Neural cell (in vitro differentiated cells): ENCODE measurements around the gene BCKDHB. TPM values are rescaled to one million over a fixed set of nuclear protein-coding genes. Genes with fewer than 3 reads are reported as not detected.

Experiments
- H2AFZ ChIP-seq: fragments of 200-600, 300-800 bp; sonication (generic), shearing (Covaris generic); 2 replicates; pipeline ENCODE4 v1.6.0; 2014; ENCODE audit warnings: low read depth, mild to moderate bottlenecking, antibody characterized with exemption, low read length, moderate library complexity
- H3F3A ChIP-seq: fragments of 200-600 bp; shearing (Covaris generic); 2 replicates; pipeline ENCODE4 v1.6.1; 2016; ENCODE audit warnings: mild to moderate bottlenecking, moderate library complexity, mixed read lengths, antibody characterized with exemption, low read length; ENCODE audit not compliant: insufficient read depth, poor library complexity, severe bottlenecking
- H3K27ac ChIP-seq: fragments of 200-600, 300-800 bp; sonication (generic), shearing (Covaris generic); 2 replicates; pipeline ENCODE4 v1.5.1; 2014; ENCODE audit warnings: mild to moderate bottlenecking, low read length, moderate library complexity
- H3K27me3 ChIP-seq: fragments of 300-800, 200-600 bp; sonication (generic), shearing (Covaris generic); 2 replicates; pipeline ENCODE4 v1.6.0; 2014; ENCODE audit warnings: mild to moderate bottlenecking, low read depth, low read length, moderate library complexity; ENCODE audit not compliant: insufficient read depth
- H3K36me3 ChIP-seq: fragments of 300-800, 200-600 bp; sonication (generic), shearing (Covaris generic); 2 replicates; pipeline ENCODE4 v1.5.1; 2014; ENCODE audit warnings: mild to moderate bottlenecking, antibody characterized with exemption, low read length, moderate library complexity; ENCODE audit not compliant: insufficient read depth
- H3K4me2 ChIP-seq: fragments of 300-800, 200-600 bp; sonication (generic), shearing (Covaris generic); 2 replicates; pipeline ENCODE4 v1.6.0; 2014; ENCODE audit warnings: mild to moderate bottlenecking, low read length
- H3K4me3 ChIP-seq: fragments of 300-800, 200-600 bp; sonication (generic), shearing (Covaris generic); 2 replicates; pipeline ENCODE4 v1.5.1; 2014; ENCODE audit warnings: mild to moderate bottlenecking, low read length, moderate library complexity
- H3K79me2 ChIP-seq: fragments of 200-600 bp; shearing (Covaris generic); replicated peaks from 2 replicates; pipeline ENCODE4 v1.6.0; 2014; ENCODE audit warnings: mild to moderate bottlenecking, low read length, moderate library complexity; ENCODE audit not compliant: insufficient read depth
- H3K9ac ChIP-seq: fragments of 300-800, 200-600 bp; sonication (generic), shearing (Covaris generic); 2 replicates; pipeline ENCODE4 v1.6.1; 2016; ENCODE audit warnings: mild to moderate bottlenecking, low read length, mixed read lengths
- H3K9me2 ChIP-seq: fragments of 200-600 bp; shearing (Covaris generic); 2 replicates; pipeline ENCODE4 v1.6.1; 2016; ENCODE audit warnings: mild to moderate bottlenecking, low read length, mixed read lengths; ENCODE audit not compliant: insufficient read depth
- H3K9me3 ChIP-seq: fragments of 200-600, 300-800 bp; sonication (generic), shearing (Covaris generic); 2 replicates; pipeline ENCODE4 v1.6.1; 2016; ENCODE audit warnings: mild to moderate bottlenecking, mixed run types, low read length, moderate library complexity, mixed read lengths
- H4K20me1 ChIP-seq: fragments of 200-600 bp; shearing (Covaris generic); 2 replicates; pipeline ENCODE4 v1.6.1; 2016; ENCODE audit warnings: mild to moderate bottlenecking, mixed run types; ENCODE audit not compliant: insufficient read depth
- CTCF ChIP-seq: fragments of 450-650 bp; IDR thresholded peaks from 2 replicates; pipeline ENCODE4 v1.5.1; 2014; ENCODE audit warnings: antibody characterized with exemption, mild to moderate bottlenecking, moderate library complexity; ENCODE audit not compliant: poor library complexity, severe bottlenecking
- EP300 ChIP-seq: fragments of 450-650 bp; conservative IDR thresholded peaks from 2 replicates; pipeline ENCODE4 v1.6.1; 2014; ENCODE audit warnings: antibody characterized with exemption, mild to moderate bottlenecking, moderate library complexity; ENCODE audit not compliant: poor library complexity, severe bottlenecking
- EZH2 ChIP-seq: fragments of 200-600, 300-800 bp; shearing (Covaris generic), sonication (generic); IDR thresholded peaks from 2 replicates; pipeline ENCODE4 v1.6.1; 2014; ENCODE audit warnings: antibody characterized with exemption, low read length, borderline replicate concordance, mild to moderate bottlenecking; ENCODE audit not compliant: insufficient read depth, poor library complexity, severe bottlenecking
- MXI1 ChIP-seq: fragments of 450-650 bp; conservative IDR thresholded peaks from 2 replicates; pipeline ENCODE4 v1.6.1; 2014; ENCODE audit warnings: antibody characterized with exemption, mild to moderate bottlenecking; ENCODE audit not compliant: poor library complexity, severe bottlenecking
- POLR2AphosphoS5 ChIP-seq: IDR thresholded peaks from 2 replicates; pipeline ENCODE4 v1.6.1; 2012
- RAD21 ChIP-seq: fragments of 450-650 bp; conservative IDR thresholded peaks from 2 replicates; pipeline ENCODE4 v1.6.1; 2014; ENCODE audit warnings: antibody characterized with exemption, mild to moderate bottlenecking, moderate library complexity
- SMC3 ChIP-seq: fragments of 450-650 bp; conservative IDR thresholded peaks from 2 replicates; pipeline ENCODE4 v1.6.1; 2014; ENCODE audit warnings: antibody characterized with exemption, mild to moderate bottlenecking, moderate library complexity; ENCODE audit not compliant: poor library complexity
- TAF1 ChIP-seq: IDR thresholded peaks from 2 replicates; pipeline ENCODE4 v1.6.1; 2012; ENCODE audit warnings: low read depth
- polyA plus RNA-seq: library from polyadenylated mRNA; depleted of rRNA; stranded (reverse); fragments of >200 nt; gene quantifications from 2 replicates; pipeline ENCODE4 v1.2.3, GENCODE V29; 2014
- TF ChIP-seq, protein P1 (sequence below): IDR thresholded peaks from 2 replicates; pipeline ENCODE4 v1.6.1; 2012; ENCODE audit warnings: borderline replicate concordance

Gene BCKDHB
- polyA plus RNA-seq, 1 donor from 2014 or later, result 16.1 TPM

DNA sequence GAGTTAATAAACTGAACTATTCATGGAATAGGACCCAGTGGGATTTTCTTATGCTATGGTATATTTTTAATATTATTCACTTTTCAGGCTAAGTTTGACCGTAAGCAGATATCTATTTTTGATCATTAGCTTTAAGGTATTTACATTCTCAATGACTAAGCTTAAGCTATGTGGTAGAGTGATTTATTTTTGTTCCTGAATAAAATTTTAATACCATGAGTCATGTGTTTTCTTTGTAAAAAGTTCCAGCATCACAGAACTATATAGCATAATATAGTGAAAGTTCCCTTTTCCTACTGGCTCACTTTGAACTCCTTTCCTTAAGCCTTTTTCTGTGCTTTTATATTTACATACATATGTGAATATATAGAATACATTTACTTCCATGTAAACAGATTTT, 75.8 kb downstream of the BCKDHB start:
- no peak overlapping the region for H3K4me3 ChIP-seq
- H3K9ac ChIP-seq, result no peak overlapping the region
- H3F3A ChIP-seq, result no peaks in the 10 kb centered on the region
- no peaks in the 10 kb centered on the region for H4K20me1 ChIP-seq
- H3K9me2 ChIP-seq, result no peaks in the 10 kb centered on the region
- no peak overlapping the region for H3K4me2 ChIP-seq
- H3K27ac ChIP-seq, result no peak overlapping the region
- TF ChIP-seq EZH2, result no peak
- no peak for TF ChIP-seq CTCF
- no peak for TF ChIP-seq EP300
- no peak for TF ChIP-seq MXI1
- TF ChIP-seq POLR2AphosphoS5, result no peak
- no peak for TF ChIP-seq RAD21
- no peak for TF ChIP-seq TAF1
- TF ChIP-seq, protein P1, sequence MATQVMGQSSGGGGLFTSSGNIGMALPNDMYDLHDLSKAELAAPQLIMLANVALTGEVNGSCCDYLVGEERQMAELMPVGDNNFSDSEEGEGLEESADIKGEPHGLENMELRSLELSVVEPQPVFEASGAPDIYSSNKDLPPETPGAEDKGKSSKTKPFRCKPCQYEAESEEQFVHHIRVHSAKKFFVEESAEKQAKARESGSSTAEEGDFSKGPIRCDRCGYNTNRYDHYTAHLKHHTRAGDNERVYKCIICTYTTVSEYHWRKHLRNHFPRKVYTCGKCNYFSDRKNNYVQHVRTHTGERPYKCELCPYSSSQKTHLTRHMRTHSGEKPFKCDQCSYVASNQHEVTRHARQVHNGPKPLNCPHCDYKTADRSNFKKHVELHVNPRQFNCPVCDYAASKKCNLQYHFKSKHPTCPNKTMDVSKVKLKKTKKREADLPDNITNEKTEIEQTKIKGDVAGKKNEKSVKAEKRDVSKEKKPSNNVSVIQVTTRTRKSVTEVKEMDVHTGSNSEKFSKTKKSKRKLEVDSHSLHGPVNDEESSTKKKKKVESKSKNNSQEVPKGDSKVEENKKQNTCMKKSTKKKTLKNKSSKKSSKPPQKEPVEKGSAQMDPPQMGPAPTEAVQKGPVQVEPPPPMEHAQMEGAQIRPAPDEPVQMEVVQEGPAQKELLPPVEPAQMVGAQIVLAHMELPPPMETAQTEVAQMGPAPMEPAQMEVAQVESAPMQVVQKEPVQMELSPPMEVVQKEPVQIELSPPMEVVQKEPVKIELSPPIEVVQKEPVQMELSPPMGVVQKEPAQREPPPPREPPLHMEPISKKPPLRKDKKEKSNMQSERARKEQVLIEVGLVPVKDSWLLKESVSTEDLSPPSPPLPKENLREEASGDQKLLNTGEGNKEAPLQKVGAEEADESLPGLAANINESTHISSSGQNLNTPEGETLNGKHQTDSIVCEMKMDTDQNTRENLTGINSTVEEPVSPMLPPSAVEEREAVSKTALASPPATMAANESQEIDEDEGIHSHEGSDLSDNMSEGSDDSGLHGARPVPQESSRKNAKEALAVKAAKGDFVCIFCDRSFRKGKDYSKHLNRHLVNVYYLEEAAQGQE, result no peak
- no peak for TF ChIP-seq SMC3
- H3K9me3 ChIP-seq, result no peaks in the 10 kb centered on the region
- H3K27me3 ChIP-seq, result no peaks in the 10 kb centered on the region
- H3K79me2 ChIP-seq, result no peaks in the 10 kb centered on the region
- H3K36me3 ChIP-seq, result no peaks in the 10 kb centered on the region
- H2AFZ ChIP-seq, result no peak overlapping the region

DNA sequence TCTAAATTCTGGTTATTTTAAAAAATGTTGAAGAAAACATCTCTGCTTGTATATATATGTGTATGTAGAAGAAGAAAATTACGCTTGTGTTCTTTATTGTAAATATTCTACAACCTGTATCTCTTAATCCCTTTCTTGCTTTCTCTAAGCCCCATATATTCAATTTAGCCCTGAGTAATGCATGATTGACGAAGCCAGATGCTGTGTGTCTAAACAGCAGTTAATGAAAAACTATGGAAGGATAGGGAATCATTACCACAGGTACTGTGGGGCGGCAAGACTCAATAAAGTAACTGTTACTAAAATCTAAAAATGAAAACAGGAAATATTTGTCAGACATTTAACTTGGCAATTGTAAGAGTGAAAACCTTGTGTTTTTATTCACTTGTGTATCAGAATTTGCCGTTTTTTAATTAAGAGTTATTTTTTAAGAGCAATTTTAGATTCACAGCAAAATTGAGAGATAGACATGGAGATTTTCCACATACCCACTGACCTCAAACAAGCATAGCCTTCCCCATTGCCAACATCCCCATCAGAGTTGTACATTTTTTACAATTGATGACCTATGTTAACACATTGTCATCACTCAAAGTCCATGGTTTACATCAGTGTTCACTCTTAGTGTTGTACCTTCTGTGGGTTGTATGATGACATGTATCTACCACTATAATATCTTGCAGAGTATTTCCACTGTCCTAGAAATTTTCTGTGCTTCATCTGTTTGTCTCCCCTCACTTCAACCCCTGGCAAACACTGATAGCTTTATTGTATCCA, 76.7 kb downstream of the BCKDHB start:
- Histone ChIP-seq H4K20me1 (no peaks in the 10 kb centered on the region), H3K9me2 (no peaks in the 10 kb centered on the region), H3K9me3 (no peaks in the 10 kb centered on the region), H2AFZ (no peak overlapping the region), H3K27ac (no peak overlapping the region), H3K27me3 (no peaks in the 10 kb centered on the region), H3K79me2 (no peaks in the 10 kb centered on the region), H3K4me3 (no peak overlapping the region), H3K36me3 (no peaks in the 10 kb centered on the region), H3K4me2 (no peak overlapping the region), H3K9ac (no peak overlapping the region), H3F3A (no peaks in the 10 kb centered on the region)
- no peak for TF ChIP-seq RAD21
- no peak for TF ChIP-seq SMC3
- TF ChIP-seq EP300, result no peak
- no peak for TF ChIP-seq EZH2
- no peak for TF ChIP-seq TAF1
- no peak for TF ChIP-seq POLR2AphosphoS5
- TF ChIP-seq, protein P1, result no peak
- TF ChIP-seq CTCF, result no peak
- TF ChIP-seq MXI1, result no peak
